WTC11 (cell line): ENCODE data around the gene ISG20L2. TPM values are rescaled to one million over a fixed set of nuclear protein-coding genes. Genes with fewer than 3 reads are reported as not detected.

Experiments used
- ATAC-seq: fragments of 200-7000 bp; cut with Tn5 transposase; 2 replicates; pipeline ENCODE4 v1.10.0; 2021; ENCODE audit warnings: mild to moderate bottlenecking, moderate library complexity
- CTCF ChIA-PET: fragments of 300-600 bp; sonication (Branson Sonifier 250); formaldehyde crosslinking; loops from one replicate; lab custom pipeline; 2021; ENCODE audit warnings: antibody characterized with exemption; lab: Charles Lee
- POLR2A ChIA-PET: fragments of 350-600 bp; sonication (Branson Sonifier 250); formaldehyde crosslinking; loops from one replicate; lab custom pipeline; 2021; ENCODE audit warnings: antibody characterized with exemption; lab: Charles Lee
- DNase-seq: peaks from one replicate; pipeline ENCODE4 v3.0.0; 2021; ENCODE audit warnings: low spot score
- H3K27ac Mint-ChIP-seq: 2 replicates; pipeline ENCODE4 v1.8.0; 2021; ENCODE audit warnings: mixed read lengths
- H3K27me3 Mint-ChIP-seq: 2 replicates; pipeline ENCODE4 v1.8.0; 2021; ENCODE audit warnings: low read depth, mild to moderate bottlenecking, moderate library complexity, mixed read lengths
- H3K36me3 Mint-ChIP-seq: 2 replicates; pipeline ENCODE4 v1.8.0; 2021; ENCODE audit warnings: mixed read lengths
- H3K4me1 Mint-ChIP-seq: 2 replicates; pipeline ENCODE4 v1.8.0; 2022; ENCODE audit warnings: mixed read lengths
- H3K4me3 Mint-ChIP-seq: 2 replicates; pipeline ENCODE4 v1.8.0; 2021; ENCODE audit warnings: mild to moderate bottlenecking, moderate library complexity, mixed read lengths
- H3K9me3 Mint-ChIP-seq: 2 replicates; pipeline ENCODE4 v1.8.0; 2021; ENCODE audit warnings: mixed read lengths
- ATF2 ChIP-seq: sonication (generic); formaldehyde crosslinking; IDR thresholded peaks from 2 replicates; pipeline ENCODE4 v1.8.1; 2022; ENCODE audit warnings: low read depth, missing genetic modification reagents, borderline replicate concordance
- ETV6 ChIP-seq: sonication (generic); formaldehyde crosslinking; IDR thresholded peaks from 2 replicates; pipeline ENCODE4 v1.8.1; 2022; ENCODE audit warnings: mild to moderate bottlenecking, missing genetic modification reagents
- FOXK1 ChIP-seq: sonication (generic); formaldehyde crosslinking; IDR thresholded peaks from 2 replicates; pipeline ENCODE4 v1.8.0; 2022; ENCODE audit warnings: mild to moderate bottlenecking, moderate library complexity, missing genetic modification reagents
- KAT7 ChIP-seq: sonication (generic); formaldehyde crosslinking; IDR thresholded peaks from 2 replicates; pipeline ENCODE4 v1.8.1; 2023; ENCODE audit warnings: missing genetic modification reagents, mild to moderate bottlenecking, borderline replicate concordance
- MAX ChIP-seq: sonication (generic); formaldehyde crosslinking; IDR thresholded peaks from 2 replicates; pipeline ENCODE4 v1.8.0; 2022; ENCODE audit warnings: mild to moderate bottlenecking, missing genetic modification reagents
- MLX ChIP-seq: sonication (generic); formaldehyde crosslinking; IDR thresholded peaks from 2 replicates; pipeline ENCODE4 v1.8.1; 2023; ENCODE audit warnings: mild to moderate bottlenecking, missing genetic modification reagents, moderate library complexity
- NFE2L1 ChIP-seq: sonication (generic); formaldehyde crosslinking; IDR thresholded peaks from 2 replicates; pipeline ENCODE4 v1.8.1; 2023; ENCODE audit warnings: missing genetic modification reagents
- NFYB ChIP-seq: sonication (generic); formaldehyde crosslinking; conservative IDR thresholded peaks from 2 replicates; pipeline ENCODE4 v1.8.0; 2022; ENCODE audit warnings: low read depth, missing genetic modification reagents
- NR3C1 ChIP-seq: sonication (generic); formaldehyde crosslinking; conservative IDR thresholded peaks from 2 replicates; pipeline ENCODE4 v1.8.1; 2023; ENCODE audit warnings: low read depth, mild to moderate bottlenecking, missing genetic modification reagents
- OVOL2 ChIP-seq: fragments of 250-450 bp; sonication (Bioruptor Pico); IDR thresholded peaks from 2 replicates; pipeline ENCODE4 v1.9.0; 2021; ENCODE audit warnings: mild to moderate bottlenecking, borderline replicate concordance
- PREB ChIP-seq: sonication (generic); formaldehyde crosslinking; IDR thresholded peaks from 2 replicates; pipeline ENCODE4 v1.8.1; 2022; ENCODE audit warnings: mild to moderate bottlenecking, missing genetic modification reagents, moderate library complexity, borderline replicate concordance
- PRRX2 ChIP-seq: fragments of 250-450 bp; sonication (Bioruptor Pico); IDR thresholded peaks from 2 replicates; pipeline ENCODE4 v1.8.0; 2021; ENCODE audit warnings: mild to moderate bottlenecking
- SP1 ChIP-seq: sonication (generic); formaldehyde crosslinking; conservative IDR thresholded peaks from 2 replicates; pipeline ENCODE4 v1.8.1; 2022; ENCODE audit warnings: missing genetic modification reagents
- USF1 ChIP-seq: sonication (generic); formaldehyde crosslinking; IDR thresholded peaks from 2 replicates; pipeline ENCODE4 v1.8.0; 2022; ENCODE audit warnings: mild to moderate bottlenecking, missing genetic modification reagents
- ZBTB43 ChIP-seq: sonication (generic); formaldehyde crosslinking; IDR thresholded peaks from 2 replicates; pipeline ENCODE4 v1.8.1; 2023; ENCODE audit warnings: mild to moderate bottlenecking, missing genetic modification reagents
- ZNF121 ChIP-seq: sonication (generic); formaldehyde crosslinking; IDR thresholded peaks from 2 replicates; pipeline ENCODE4 v1.8.0; 2023; ENCODE audit warnings: missing genetic modification reagents
- ZNF396 ChIP-seq: fragments of 250-450 bp; sonication (Bioruptor Pico); IDR thresholded peaks from 2 replicates; pipeline ENCODE4 v1.8.0; 2021; ENCODE audit warnings: mild to moderate bottlenecking, moderate library complexity, borderline replicate concordance
- total RNA-seq: library from RNA; stranded (reverse); gene quantifications from 3 replicates; pipeline ENCODE4 v1.2.3, GENCODE V29; 2021

The ISG20L2 gene
- total RNA-seq, 1 experiment from 2014 or later: 43.8 TPM

GRCh38 chr1:156696755-156697154 is 31.8 kb downstream of the ISG20L2 start (continued):
- TF ChIP-seq MLX (CRISPR knock-in tag) (no peak), ZBTB43 (CRISPR knock-in tag) (no peak), MAX (CRISPR knock-in tag) (no peak)

GRCh38 chr1:156694690-156694962 is 33.9 kb downstream of the ISG20L2 start:
- H3K27ac Mint-ChIP-seq: peak overlapping the region; percentile 98
- TF ChIP-seq NFE2L1 (CRISPR knock-in tag) (no peak), USF1 (CRISPR knock-in tag) (no peak), PRRX2 (CRISPR knock-in tag) (no peak), PREB (CRISPR knock-in tag) (no peak), ZNF396 (no peak), NR3C1 (CRISPR knock-in tag) (no peak), ZNF121 (CRISPR knock-in tag) (no peak), NFYB (no peak), FOXK1 (CRISPR knock-in tag) (no peak), OVOL2 (CRISPR knock-in tag) (no peak), ATF2 (no peak), KAT7 (no peak)
- TF ChIP-seq, all 79 proteins: peak for 0
- H3K27me3 Mint-ChIP-seq: peaks cover 7% of the 10 kb centered on the region; the same call in 1 of the 2 replicates
- H3K36me3 Mint-ChIP-seq: peaks cover 20% of the 10 kb centered on the region
- DNase-seq (no peak), ATAC-seq (no peak)
- H3K4me3 Mint-ChIP-seq: peak overlapping the region; percentile 62
- CTCF ChIA-PET: interaction anchor here (0.6 to 17.1 kb wide), 11 partner anchors 16 to 255 kb away, joined by 3 to 1553 read pairs (median 5); partner anchors contain the start of genes CRABP2, INSRR, ISG20L2 and METTL25B
- POLR2A ChIA-PET: interaction anchor here (0.7 to 8.0 kb wide), 4 partner anchors 12 to 138 kb away, joined by 3 to 195 read pairs (median 7); partner anchors contain the start of genes CRABP2, ISG20L2 and METTL25B
- H3K4me1 Mint-ChIP-seq: peaks cover 61% of the 10 kb centered on the region
- no peaks in the 10 kb centered on the region for H3K9me3 Mint-ChIP-seq

- ChIA-PET POLR2A (interaction anchor here (0.7 to 8.0 kb wide), 7 partner anchors 13 to 230 kb away, joined by 3 to 195 read pairs (median 5); partner anchors contain the start of genes CRABP2, ISG20L2 and METTL25B), CTCF (interaction anchor here (0.6 to 17.1 kb wide), 12 partner anchors 16 to 234 kb away, joined by 3 to 1553 read pairs (median 6); partner anchors contain the start of genes CRABP2, INSRR, ISG20L2 and METTL25B)
- Mint-ChIP-seq H3K4me3 (peak overlapping the region; percentile 62), H3K27ac (peak overlapping the region; percentile 98), H3K27me3 (peaks cover 7% of the 10 kb centered on the region; the same call in 1 of the 2 replicates), H3K4me1 (peaks cover 66% of the 10 kb centered on the region), H3K36me3 (peaks cover 16% of the 10 kb centered on the region), H3K9me3 (no peaks in the 10 kb centered on the region)
- DNase-seq (no peak), ATAC-seq (peak; percentile 5)
- TF ChIP-seq ETV6 (CRISPR knock-in tag) (peak; percentile 42; the same call in 1 of the 2 replicates), SP1 (no peak)
Measured at GRCh38 chr1:156693848-156694689, 34.5 kb downstream of the ISG20L2 start.
